ENCODE results near the gene NOX5. TPM values are rescaled to one million over a fixed set of nuclear protein-coding genes. Genes with fewer than 3 reads are reported as not detected.
"Not testable (repeated sequence)": the region's sequence is repeated elsewhere in the genome, so short reads cannot be mapped to it uniquely, and the experiment has no call there.

NOX5 gene
- total RNA-seq, 2 donors from 2014 or later, result 0.54 to 0.92 TPM

GRCh38 chr15:68972201-68973065, 42.1 kb upstream of the NOX5 start:
- TF ChIP-seq CTCF (IDR thresholded peaks at IDR 0.05), result no peak
- Histone ChIP-seq H3K27me3 (replicated peaks; ENCODE audit: insufficient read depth) (no peaks in the 10 kb centered on the region), H3K9me3 (peaks cover 12% of the 10 kb centered on the region), H3K4me3 (no peak overlapping the region), H3K36me3 (no peaks in the 10 kb centered on the region), H3K4me1 (ENCODE audit: control insufficient read depth in 1 of 2, low read depth in 2 of 2) (no peaks in the 10 kb centered on the region), H3K27ac (no peak overlapping the region)
- ATAC-seq (ENCODE audit: insufficient number of reproducible peaks, low FRiP score, low read depth) (no peak), DNase-seq (ENCODE audit: low spot score) (no peak)

GRCh38 chr15:68975651-68976160, 38.8 kb upstream of the NOX5 start:
- H3K4me1 ChIP-seq (ENCODE audit: control insufficient read depth in 1 of 2, low read depth in 2 of 2); DNase-seq (ENCODE audit: low spot score); H3K27me3 ChIP-seq (replicated peaks; ENCODE audit: insufficient read depth); H3K36me3 ChIP-seq; H3K9me3 ChIP-seq; ATAC-seq (ENCODE audit: insufficient number of reproducible peaks, low FRiP score, low read depth); H3K27ac ChIP-seq; H3K4me3 ChIP-seq: not testable (repeated sequence)

GRCh38 chr15:68977426-68977825, 37.1 kb upstream of the NOX5 start:
- not testable (repeated sequence) for ATAC-seq (ENCODE audit: insufficient number of reproducible peaks, low FRiP score, low read depth); H3K36me3 ChIP-seq; H3K4me1 ChIP-seq (ENCODE audit: control insufficient read depth in 1 of 2, low read depth in 2 of 2)

GRCh38 chr15:68979006-68979405, 35.5 kb upstream of the NOX5 start:
- no peak overlapping the region for H3K27ac ChIP-seq
- no peaks in the 10 kb centered on the region for H3K36me3 ChIP-seq
- no peaks in the 10 kb centered on the region for H3K9me3 ChIP-seq
- TF ChIP-seq CTCF (IDR thresholded peaks at IDR 0.05), result no peak
- H3K4me3 ChIP-seq, result no peak overlapping the region
- no peaks in the 10 kb centered on the region for H3K4me1 ChIP-seq (ENCODE audit: control insufficient read depth in 1 of 2, low read depth in 2 of 2)
- ATAC-seq (ENCODE audit: insufficient number of reproducible peaks, low FRiP score, low read depth), result no peak
- no peak for DNase-seq (ENCODE audit: low spot score)
- H3K27me3 ChIP-seq (replicated peaks; ENCODE audit: insufficient read depth), result no peaks in the 10 kb centered on the region

More at GRCh38 chr15:68977426-68977825, 37.1 kb upstream of the NOX5 start:
- not testable (repeated sequence) for DNase-seq (ENCODE audit: low spot score); H3K27ac ChIP-seq; H3K4me3 ChIP-seq; H3K9me3 ChIP-seq; H3K27me3 ChIP-seq (replicated peaks; ENCODE audit: insufficient read depth)

- no peak for ATAC-seq (ENCODE audit: insufficient number of reproducible peaks, low FRiP score, low read depth)
- no peaks in the 10 kb centered on the region for H3K4me1 ChIP-seq (ENCODE audit: control insufficient read depth in 1 of 2, low read depth in 2 of 2)
- H3K27me3 ChIP-seq (replicated peaks; ENCODE audit: insufficient read depth), result no peaks in the 10 kb centered on the region
- no peaks in the 10 kb centered on the region for H3K9me3 ChIP-seq
- no peak overlapping the region for H3K4me3 ChIP-seq
- no peaks in the 10 kb centered on the region for H3K36me3 ChIP-seq
- H3K27ac ChIP-seq, result no peak overlapping the region
- TF ChIP-seq CTCF (IDR thresholded peaks at IDR 0.05), result no peak
- no peak for DNase-seq (ENCODE audit: low spot score)
These were observed 34.7 kb upstream of the NOX5 start for GRCh38 chr15:68979816-68980215.

GRCh38 chr15:68980786-68981185, 33.7 kb upstream of the NOX5 start:
- Histone ChIP-seq H3K36me3 (no peaks in the 10 kb centered on the region), H3K27ac (no peak overlapping the region), H3K9me3 (no peaks in the 10 kb centered on the region), H3K4me1 (ENCODE audit: control insufficient read depth in 1 of 2, low read depth in 2 of 2) (no peaks in the 10 kb centered on the region), H3K4me3 (no peak overlapping the region), H3K27me3 (replicated peaks; ENCODE audit: insufficient read depth) (no peaks in the 10 kb centered on the region)
- no peak for DNase-seq (ENCODE audit: low spot score)
- no peak for ATAC-seq (ENCODE audit: insufficient number of reproducible peaks, low FRiP score, low read depth)
- no peak for TF ChIP-seq CTCF (IDR thresholded peaks at IDR 0.05)
